Sigmoid colon (tissue), 4 donors: ENCODE measurements around the gene S100A1.

Experiments used
- CTCF ChIP-seq, 4 experiments: fragments of 450-650 bp in 3 of 4; fragments of 200-600 bp in 1 of 4; IDR thresholded peaks; one replicate each; pipeline ENCODE4 v1.5.1; 2016 to 2019; ENCODE audit warnings: antibody characterized with exemption in 4 of 4, mild to moderate bottlenecking in 3 of 4, moderate library complexity in 2 of 4
- EP300 ChIP-seq, 4 donors: sonication (generic); formaldehyde crosslinking; IDR thresholded peaks; one replicate each; pipeline ENCODE4 v1.6.1; 2017; ENCODE audit warnings: antibody characterized with exemption in 4 of 4

DNA sequence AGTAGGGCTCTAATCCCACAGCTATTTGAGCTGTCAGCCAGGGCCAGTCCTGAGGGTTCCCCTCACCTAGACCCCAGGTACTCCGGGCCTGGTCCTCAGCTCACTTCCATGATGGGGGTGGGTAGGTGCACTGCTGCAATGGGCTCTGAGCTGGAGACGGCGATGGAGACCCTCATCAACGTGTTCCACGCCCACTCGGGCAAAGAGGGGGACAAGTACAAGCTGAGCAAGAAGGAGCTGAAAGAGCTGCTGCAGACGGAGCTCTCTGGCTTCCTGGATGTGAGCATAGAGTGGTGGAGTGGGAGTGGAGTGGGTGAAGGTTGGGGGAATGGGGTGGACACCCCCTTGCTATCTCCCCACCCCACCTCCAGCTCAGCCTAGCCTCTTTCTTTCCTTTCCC, 2.1 kb downstream of the S100A1 start:
- TF ChIP-seq CTCF (IDR thresholded peaks at IDR 0.05) (no peak), EP300 (IDR thresholded peaks at IDR 0.05) (no peak)
